Heart left ventricle (tissue), 16 donors: Measurements from ENCODE around the gene ZNRF4. TPM values are rescaled to one million over a fixed set of nuclear protein-coding genes. Genes with fewer than 3 reads are reported as not detected.

ENCODE experiments used
- ATAC-seq, 4 donors: fragments of 200-7000 bp; cut with Tn5 transposase; one replicate each; pipeline ENCODE4 v1.9.1; 2020 to 2022; ENCODE audit warnings: moderate library complexity in 4 of 4, mild to moderate bottlenecking in 3 of 4, moderate number of reproducible peaks in 1 of 4
- DNase-seq, 5 donors: peaks; one replicate each; pipeline ENCODE4 v3.0.0-alpha.2; 2020
- H3K27ac ChIP-seq, 12 donors: fragments of 200-600 bp; sonication (generic) in 4 of 12; one replicate each; pipeline versions ENCODE4 v1.5.0 to v1.8.0; 2016 to 2022; ENCODE audit warnings: mild to moderate bottlenecking in 2 of 12
- H3K27me3 ChIP-seq, 9 donors: fragments of 200-600 bp; sonication (generic) in 2 of 9; one replicate each; pipeline versions ENCODE4 v1.5.1 to v1.8.0; 2016 to 2022; ENCODE audit warnings: mild to moderate bottlenecking in 3 of 9
- H3K36me3 ChIP-seq, 9 donors: fragments of 200-600 bp; sonication (generic) in 2 of 9; one replicate each; pipeline versions ENCODE4 v1.5.0 to v1.8.0; 2018 to 2022; ENCODE audit warnings: mild to moderate bottlenecking in 2 of 9
- H3K4me1 ChIP-seq, 12 donors: fragments of 200-600 bp; sonication (generic) in 4 of 12; one replicate each; pipeline versions ENCODE4 v1.5.0 to v1.8.0; 2016 to 2022; ENCODE audit warnings: mild to moderate bottlenecking in 3 of 12
- H3K4me3 ChIP-seq, 12 donors: fragments of 200-600 bp; sonication (generic) in 4 of 12; one replicate each; pipeline versions ENCODE4 v1.5.0 to v1.8.0; 2017 to 2022; ENCODE audit warnings: mild to moderate bottlenecking in 9 of 12, moderate library complexity in 4 of 12
- H3K9me3 ChIP-seq, 12 donors: fragments of 200-600 bp; sonication (generic) in 4 of 12; one replicate each; pipeline versions ENCODE4 v1.5.0 to v1.8.0; 2016 to 2022; ENCODE audit warnings: mild to moderate bottlenecking in 1 of 12
- CTCF ChIP-seq, 12 donors: fragments of 200-600 bp; sonication (generic) in 4 of 12; IDR thresholded peaks; one replicate each; pipeline versions ENCODE4 v1.5.0 to v1.8.0; 2018 to 2022; ENCODE audit warnings: antibody characterized with exemption in 12 of 12, mild to moderate bottlenecking in 5 of 12
- POLR2A ChIP-seq, 2 donors: fragments of 450-650 bp; IDR thresholded peaks; one replicate each; pipeline ENCODE4 v1.6.1; 2017; ENCODE audit warnings: antibody characterized with exemption in 2 of 2, mild to moderate bottlenecking in 2 of 2, moderate library complexity in 2 of 2
- WGBS, 4 donors: extraction: QIAGEN DNeasy Blood & Tissue Kit in 2 of 4; methylation state at CpG; one replicate each; pipeline versions ENCODE4 v1.1.5 to v1.1.7; 2013 to 2018; 5-methylcytosine and 5-hydroxymethylcytosine counted together
- intact Hi-C, 10 donors: fragments of 100-400 bp; cut with DNase I; formaldehyde crosslinking; loops; one replicate each; pipeline versions ENCODE4 v1.11.1 to v1.14.2; 2022
- polyA plus RNA-seq, 2 donors: library from polyadenylated mRNA; stranded (reverse); fragments of 200-250 nt; gene quantifications; one replicate each; pipeline ENCODE4 v1.2.3, GENCODE V29; 2013
- total RNA-seq, 9 donors: library from RNA; depleted of rRNA in 2 of 9; stranded (reverse); fragments of >200 nt in 2 of 9; fragmentation: NEBNext Ultra II Directional in 3 of 9; extraction: Animal tissue kit (Norgen Biotek cat#: 25700) in 3 of 9; gene quantifications; one replicate each; pipeline versions ENCODE4 v1.1.0 to v1.2.4, GENCODE V29; 2016 to 2023
- donor health status: ischemic (EF 13 %, LVEDD 7.1; RV severe dilation, severe dysfunction).
- donor health status: healthy with polysubstance abuse.
- donor health status: DM: no; HTN: yes; CAD: no.
- donor health status: DM: no; HTN: no; CAD: no.
- donor health status: ischemic (EF 25% LVEDD 6.9; RV normal size, moderate dysfunction).
- donor health status: ischemic (EF 25% LVEDD 5.7; RV mildly dilated, moderate dysfunction).
- donor health status: healthy.
- donor health status: DM: yes; HTN: yes; CAD: no.
- donor health status: ischemic (EF 35%, LVEDD 5.7; RV mildly dilated, moderate dysfunction).
- donor health status: nonischemic (EF 11% LVEDD 7.7; RV severe dilation, severe dysfunction).
- donor health status: DM: yes; HTN: yes; CAD: no.
- donor health status: PGD.
- donor health status: ischemic (EF 29% LVEDD 5.4; RV normal size, mild dysfunction).
- donor health status: nonischemic (EF 23%, LVEDD 6.1; RV moderate dilation, normal function).

ZNRF4 gene
- total and polyA plus RNA-seq, 11 donors = not detected

GRCh38 chr19:5478925-5479588 lies 23.8 kb downstream of the ZNRF4 start:
- intact Hi-C loops = no loop called here

GRCh38 chr19:5479958-5480357 lies 24.7 kb downstream of the ZNRF4 start:
- Histone ChIP-seq H3K4me1 (no peaks in the 10 kb centered on the region), H3K27me3 (peaks cover 4 to 59% (median 22%) of the 10 kb centered on the region in 9 donors), H3K36me3 (no peaks in the 10 kb centered on the region), H3K27ac (no peak overlapping the region), H3K9me3 (peaks cover 0 to 21% (median 12%) of the 10 kb centered on the region in 12 donors), H3K4me3 (no peak overlapping the region)
- ATAC-seq (no peak), DNase-seq (no peak)
- intact Hi-C loops = no loop called here
- TF ChIP-seq POLR2A (IDR thresholded peaks at IDR 0.05) (no peak), CTCF (IDR thresholded peaks at IDR 0.05) (no peak)
- 27 to 42% (median 39%) methylated on average over 14 of the region's 14 CpGs for WGBS, 4 donors

More at GRCh38 chr19:5478925-5479588, 23.8 kb downstream of the ZNRF4 start:
- no peaks in the 10 kb centered on the region for H3K36me3 ChIP-seq
- H3K4me3 ChIP-seq = no peak overlapping the region
- H3K27me3 ChIP-seq = peaks cover 4 to 59% (median 22%) of the 10 kb centered on the region in 9 donors
- TF ChIP-seq CTCF (IDR thresholded peaks at IDR 0.05) = no peak
- no peak for TF ChIP-seq POLR2A (IDR thresholded peaks at IDR 0.05)
- ATAC-seq (no peak), DNase-seq (no peak)
- no peak overlapping the region for H3K27ac ChIP-seq
- H3K4me1 ChIP-seq = no peaks in the 10 kb centered on the region
- peaks cover 0 to 21% (median 12%) of the 10 kb centered on the region in 12 donors for H3K9me3 ChIP-seq
- WGBS, 4 donors = 69 to 76% (median 74%) methylated on average over 8 of the region's 8 CpGs

- no peak for DNase-seq
- no peak for ATAC-seq
- WGBS, 4 donors = 34 to 53% (median 40%) methylated on average over 6 of the region's 6 CpGs
Observed at GRCh38 chr19:5480427-5480836, 25.2 kb downstream of the ZNRF4 start.

More at GRCh38 chr19:5480427-5480836, 25.2 kb downstream of the ZNRF4 start:
- Histone ChIP-seq H3K4me3 (no peak overlapping the region), H3K4me1 (no peaks in the 10 kb centered on the region), H3K27me3 (peaks cover 4 to 59% (median 22%) of the 10 kb centered on the region in 9 donors), H3K9me3 (peaks cover 0 to 21% (median 12%) of the 10 kb centered on the region in 12 donors), H3K36me3 (no peaks in the 10 kb centered on the region), H3K27ac (no peak overlapping the region)
- TF ChIP-seq POLR2A (IDR thresholded peaks at IDR 0.05) (no peak), CTCF (IDR thresholded peaks at IDR 0.05) (peak in 10 of 12 donors; percentile 17 to 48 (median 38))
- intact Hi-C loops = no loop called here
